Measurements from ENCODE around the gene ZDHHC19.
"Not testable (repeated sequence)": the region's sequence is repeated elsewhere in the genome, so short reads cannot be mapped to it uniquely, and the experiment has no call there.

ZDHHC19 gene

GRCh38 chr3:196210673-196211556, at the start of gene ZDHHC19:
ZDHHC19 (minus strand) TSS chr3:196211400; CDS start chr3:196211315, 85 bp downstream.
- DNase-seq: no peak

GRCh38 chr3:196260784-196261183, 49.6 kb upstream of the ZDHHC19 start:
- DNase-seq: no peak

- DNase-seq: no peak
Observed at GRCh38 chr3:196255776-196256175, 44.6 kb upstream of the ZDHHC19 start.

GRCh38 chr3:196254376-196255283, 43.4 kb upstream of the ZDHHC19 start:
- no peak for DNase-seq

- DNase-seq: no peak
Observed at GRCh38 chr3:196251918-196252317, 40.7 kb upstream of the ZDHHC19 start.

GRCh38 chr3:196246612-196247308, 35.6 kb upstream of the ZDHHC19 start:
- DNase-seq: no peak

GRCh38 chr3:196244166-196244565, 33.0 kb upstream of the ZDHHC19 start:
- DNase-seq: not testable (repeated sequence)

GRCh38 chr3:196241704-196242103, 30.5 kb upstream of the ZDHHC19 start:
- DNase-seq: no peak

- DNase-seq: no peak
Observed at GRCh38 chr3:196240424-196240823, 29.2 kb upstream of the ZDHHC19 start.

- DNase-seq: no peak
Observed at GRCh38 chr3:196238612-196239560, 27.7 kb upstream of the ZDHHC19 start.

GRCh38 chr3:196237203-196237602, 26.0 kb upstream of the ZDHHC19 start:
- no peak for DNase-seq

GRCh38 chr3:196236223-196236622, 25.0 kb upstream of the ZDHHC19 start:
- DNase-seq: no peak

- DNase-seq: no peak
Observed at GRCh38 chr3:196235452-196236122, 24.4 kb upstream of the ZDHHC19 start.

- DNase-seq: no peak
Observed at GRCh38 chr3:196232882-196233251, 21.7 kb upstream of the ZDHHC19 start.

- DNase-seq: no peak
Observed at GRCh38 chr3:196232154-196232881, 21.1 kb upstream of the ZDHHC19 start.

- DNase-seq: no peak
Observed at GRCh38 chr3:196227629-196228493, 16.7 kb upstream of the ZDHHC19 start.

- DNase-seq: no peak
Observed at GRCh38 chr3:196227121-196227561, 15.9 kb upstream of the ZDHHC19 start.

GRCh38 chr3:196225763-196226364, 14.7 kb upstream of the ZDHHC19 start:
- no peak for DNase-seq

GRCh38 chr3:196225086-196225485, 13.9 kb upstream of the ZDHHC19 start:
- DNase-seq: no peak

All from SW 1271 (cell line).